SH-SY5Y (cell line): ENCODE data around the gene LENG1.

ENCODE experiments used
- GATA2 ChIP-seq: IDR thresholded peaks from 2 replicates; pipeline ENCODE4 v1.6.1; 2011; ENCODE audit warnings: mild to moderate bottlenecking, low read depth, low read length
- GATA3 ChIP-seq: IDR thresholded peaks from 2 replicates; pipeline ENCODE4 v1.6.1; 2011; ENCODE audit warnings: low read depth, mild to moderate bottlenecking, low read length, moderate library complexity

DNA sequence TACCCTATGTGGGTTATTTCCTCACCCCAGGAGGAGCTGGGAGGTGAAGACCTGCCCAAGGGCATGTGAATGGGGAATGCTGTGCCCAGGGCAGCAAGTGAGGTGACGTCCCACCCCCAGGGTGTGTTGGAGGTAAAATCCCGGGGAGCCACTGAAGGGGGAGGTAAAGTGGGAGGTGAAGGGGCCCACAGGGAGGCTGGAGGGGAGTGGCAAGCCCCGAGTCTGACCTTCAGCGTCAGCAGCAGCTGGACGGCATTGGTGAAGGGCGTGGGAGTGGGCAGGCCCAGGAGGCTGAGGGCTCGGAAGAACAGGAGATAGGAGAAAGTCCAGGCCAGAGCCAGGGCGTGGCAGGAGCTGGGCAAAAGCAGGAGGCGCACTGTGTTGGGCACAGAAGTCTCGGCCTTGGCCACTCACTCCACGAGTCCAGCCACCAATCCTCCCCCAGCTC lies 27.4 kb upstream of the LENG1 start:
- TF ChIP-seq GATA3 (no peak), GATA2 (no peak)
